GM23248 (cell line): ENCODE measurements around the gene DCST2.

Experiments used
- EZH2 ChIP-seq: fragments of 200-600 bp; sonication (generic); IDR thresholded peaks from 2 replicates; pipeline ENCODE4 v1.6.1; 2018; ENCODE audit warnings: antibody characterized with exemption, mild to moderate bottlenecking; ENCODE audit not compliant: insufficient read depth, poor library complexity, severe bottlenecking
- EZH2phosphoT487 ChIP-seq: fragments of 200-600 bp; sonication (generic); IDR thresholded peaks from 2 replicates; pipeline ENCODE4 v1.6.1; 2018; ENCODE audit warnings: antibody characterized with exemption, moderate library complexity, mild to moderate bottlenecking, low read depth; ENCODE audit not compliant: insufficient read depth

DNA sequence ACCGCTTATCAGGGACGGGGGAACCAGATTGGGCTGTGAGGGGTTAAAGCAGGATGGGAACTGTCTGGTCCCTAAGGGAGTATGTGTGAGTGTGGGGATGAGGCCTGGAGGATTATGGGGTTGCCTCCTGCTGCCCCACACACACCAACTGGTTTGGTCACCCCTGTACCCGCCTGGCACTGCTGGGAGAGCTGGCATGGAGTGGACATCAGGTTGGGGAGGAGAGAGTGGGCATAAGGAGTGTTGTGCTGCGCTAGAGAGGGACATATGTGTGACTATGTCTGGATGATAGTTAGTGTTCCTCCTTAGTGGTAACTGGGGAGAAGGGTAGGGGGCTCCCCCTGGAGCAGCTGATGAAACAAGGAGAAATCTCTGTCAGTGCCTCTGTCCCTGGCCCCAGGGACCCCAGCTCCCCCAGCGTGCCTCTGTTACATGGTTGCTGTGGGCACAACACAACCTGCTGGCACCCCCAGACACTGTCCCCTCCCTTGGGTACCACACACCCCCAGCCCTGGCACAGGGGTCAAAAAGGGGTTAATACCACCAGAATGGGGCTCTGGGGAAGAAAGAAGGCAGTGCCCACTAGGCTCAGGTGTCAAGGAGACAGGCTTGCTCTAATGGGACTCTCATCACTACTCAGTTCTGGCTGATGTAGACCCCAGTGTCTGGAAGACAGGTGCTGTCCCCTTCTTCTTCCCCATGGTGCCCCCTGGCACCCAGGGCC is 29.1 kb downstream of the DCST2 start:
- TF ChIP-seq EZH2phosphoT487 (no peak), EZH2 (no peak)
